GM19035 (cell line): ENCODE measurements around the gene ATP11C.
"Not testable (repeated sequence)": the region's sequence is repeated elsewhere in the genome, so short reads cannot be mapped to it uniquely, and the experiment has no call there.

ENCODE experiments used
- ATAC-seq: cut with Tn5 transposase; IDR thresholded peaks from one replicate; pipeline ENCODE4 v1.9.1; 2021; ENCODE audit not compliant: unreplicated experiment

ATP11C gene

GRCh38 chrX:139864640-139865039 lies 68.2 kb downstream of the ATP11C start:
- ATAC-seq = no peak

GRCh38 chrX:139862208-139862607 lies 70.6 kb downstream of the ATP11C start:
- ATAC-seq = no peak

GRCh38 chrX:139856826-139857225 lies 76.0 kb downstream of the ATP11C start:
- ATAC-seq = not testable (repeated sequence)

GRCh38 chrX:139851730-139852129 lies 81.1 kb downstream of the ATP11C start:
- no peak for ATAC-seq

- ATAC-seq = no peak
Measured at GRCh38 chrX:139850968-139851367, 81.9 kb downstream of the ATP11C start.

- no peak for ATAC-seq
Measured at GRCh38 chrX:139844884-139845283, 88.0 kb downstream of the ATP11C start.

GRCh38 chrX:139844163-139844562 lies 88.7 kb downstream of the ATP11C start:
- ATAC-seq = no peak

GRCh38 chrX:139842326-139843185 lies 90.3 kb downstream of the ATP11C start:
- no peak for ATAC-seq

- ATAC-seq = not testable (repeated sequence)
Measured at GRCh38 chrX:139836335-139836734, 96.5 kb downstream of the ATP11C start.

- no peak for ATAC-seq
Measured at GRCh38 chrX:139834879-139835278, 98.0 kb downstream of the ATP11C start.

GRCh38 chrX:139832718-139833309 lies 100.0 kb downstream of the ATP11C start:
- ATAC-seq = no peak

- no peak for ATAC-seq
Measured at GRCh38 chrX:139831675-139832456, 101.0 kb downstream of the ATP11C start.

GRCh38 chrX:139831017-139831416 lies 101.8 kb downstream of the ATP11C start:
- no peak for ATAC-seq

GRCh38 chrX:139828830-139829229 lies 104.0 kb downstream of the ATP11C start:
- no peak for ATAC-seq

GRCh38 chrX:139828033-139828432 lies 104.8 kb downstream of the ATP11C start:
- ATAC-seq = no peak

- no peak for ATAC-seq
Measured at GRCh38 chrX:139826065-139827044, 106.5 kb downstream of the ATP11C start.

- no peak for ATAC-seq
Measured at GRCh38 chrX:139825618-139826017, 107.2 kb downstream of the ATP11C start.

GRCh38 chrX:139823806-139824205 lies 109.0 kb downstream of the ATP11C start:
- ATAC-seq = no peak

GRCh38 chrX:139820358-139820984 lies 112.4 kb downstream of the ATP11C start:
- no peak for ATAC-seq

GRCh38 chrX:139816204-139816603 lies 116.6 kb downstream of the ATP11C start:
- ATAC-seq = no peak
